Measurements from ENCODE around the gene HMGN1. TPM values are rescaled to one million over a fixed set of nuclear protein-coding genes. Genes with fewer than 3 reads are reported as not detected.

The HMGN1 gene
- total RNA-seq, 1 experiment from 2014 or later, result 293 TPM

DNA sequence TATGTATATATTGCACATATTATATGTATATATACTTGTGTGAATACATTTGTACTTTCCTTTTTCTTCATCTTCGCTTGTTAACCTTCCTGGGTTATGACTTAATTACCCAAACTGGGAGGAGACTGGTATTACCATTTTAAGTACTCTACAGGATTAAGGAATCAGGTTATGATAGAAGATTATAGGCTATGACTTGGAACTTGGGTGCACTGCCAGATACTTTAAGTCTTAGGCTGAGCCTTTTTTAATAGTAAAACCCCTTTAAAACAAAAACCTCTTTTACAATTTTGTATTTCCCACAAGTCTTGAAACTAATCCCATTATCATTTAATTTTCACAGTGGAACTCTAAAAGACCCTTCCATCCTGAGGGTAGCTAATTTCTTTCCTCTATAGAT, 41.4 kb downstream of the HMGN1 start:
- ChIA-PET POLR2A (no interaction called here), CTCF (no interaction called here)
- H3K27me3 ChIP-seq (ENCODE audit: control insufficient read depth, insufficient read depth, low read length), result no peaks in the 10 kb centered on the region
- H3K4me3 ChIP-seq (ENCODE audit: low read depth in 2 of 2, low read length in 2 of 2), result no peak overlapping the region
- H3K36me3 ChIP-seq (ENCODE audit: control insufficient read depth, insufficient read depth, low read length), result peaks cover 8% of the 10 kb centered on the region; the same call in 1 of the 2 replicates
- peaks cover 6% of the 10 kb centered on the region for H3K4me1 ChIP-seq (ENCODE audit: control insufficient read depth, insufficient read depth, low read length)
- no TSS peak for BruUV-seq (replicated peaks)
- DNase-seq (ENCODE audit: low read depth, low spot score) (no peak), ATAC-seq (no peak)
- H3K9me3 ChIP-seq (ENCODE audit: control insufficient read depth, insufficient read depth, low read depth, low read length), result no peaks in the 10 kb centered on the region
- TF ChIP-seq POLR2AphosphoS5 (IDR thresholded peaks at IDR 0.05; ENCODE audit: low read depth, low read length), result no peak
- TF ChIP-seq, protein P1, sequence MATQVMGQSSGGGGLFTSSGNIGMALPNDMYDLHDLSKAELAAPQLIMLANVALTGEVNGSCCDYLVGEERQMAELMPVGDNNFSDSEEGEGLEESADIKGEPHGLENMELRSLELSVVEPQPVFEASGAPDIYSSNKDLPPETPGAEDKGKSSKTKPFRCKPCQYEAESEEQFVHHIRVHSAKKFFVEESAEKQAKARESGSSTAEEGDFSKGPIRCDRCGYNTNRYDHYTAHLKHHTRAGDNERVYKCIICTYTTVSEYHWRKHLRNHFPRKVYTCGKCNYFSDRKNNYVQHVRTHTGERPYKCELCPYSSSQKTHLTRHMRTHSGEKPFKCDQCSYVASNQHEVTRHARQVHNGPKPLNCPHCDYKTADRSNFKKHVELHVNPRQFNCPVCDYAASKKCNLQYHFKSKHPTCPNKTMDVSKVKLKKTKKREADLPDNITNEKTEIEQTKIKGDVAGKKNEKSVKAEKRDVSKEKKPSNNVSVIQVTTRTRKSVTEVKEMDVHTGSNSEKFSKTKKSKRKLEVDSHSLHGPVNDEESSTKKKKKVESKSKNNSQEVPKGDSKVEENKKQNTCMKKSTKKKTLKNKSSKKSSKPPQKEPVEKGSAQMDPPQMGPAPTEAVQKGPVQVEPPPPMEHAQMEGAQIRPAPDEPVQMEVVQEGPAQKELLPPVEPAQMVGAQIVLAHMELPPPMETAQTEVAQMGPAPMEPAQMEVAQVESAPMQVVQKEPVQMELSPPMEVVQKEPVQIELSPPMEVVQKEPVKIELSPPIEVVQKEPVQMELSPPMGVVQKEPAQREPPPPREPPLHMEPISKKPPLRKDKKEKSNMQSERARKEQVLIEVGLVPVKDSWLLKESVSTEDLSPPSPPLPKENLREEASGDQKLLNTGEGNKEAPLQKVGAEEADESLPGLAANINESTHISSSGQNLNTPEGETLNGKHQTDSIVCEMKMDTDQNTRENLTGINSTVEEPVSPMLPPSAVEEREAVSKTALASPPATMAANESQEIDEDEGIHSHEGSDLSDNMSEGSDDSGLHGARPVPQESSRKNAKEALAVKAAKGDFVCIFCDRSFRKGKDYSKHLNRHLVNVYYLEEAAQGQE (IDR thresholded peaks at IDR 0.05; ENCODE audit: insufficient read depth in 1 of 2, low read depth in 2 of 2, low read length in 1 of 2), result no peak
- TF ChIP-seq TCF7L2 (IDR thresholded peaks at IDR 0.05; ENCODE audit: low read depth, low read length), result no peak
- TF ChIP-seq, protein P2, sequence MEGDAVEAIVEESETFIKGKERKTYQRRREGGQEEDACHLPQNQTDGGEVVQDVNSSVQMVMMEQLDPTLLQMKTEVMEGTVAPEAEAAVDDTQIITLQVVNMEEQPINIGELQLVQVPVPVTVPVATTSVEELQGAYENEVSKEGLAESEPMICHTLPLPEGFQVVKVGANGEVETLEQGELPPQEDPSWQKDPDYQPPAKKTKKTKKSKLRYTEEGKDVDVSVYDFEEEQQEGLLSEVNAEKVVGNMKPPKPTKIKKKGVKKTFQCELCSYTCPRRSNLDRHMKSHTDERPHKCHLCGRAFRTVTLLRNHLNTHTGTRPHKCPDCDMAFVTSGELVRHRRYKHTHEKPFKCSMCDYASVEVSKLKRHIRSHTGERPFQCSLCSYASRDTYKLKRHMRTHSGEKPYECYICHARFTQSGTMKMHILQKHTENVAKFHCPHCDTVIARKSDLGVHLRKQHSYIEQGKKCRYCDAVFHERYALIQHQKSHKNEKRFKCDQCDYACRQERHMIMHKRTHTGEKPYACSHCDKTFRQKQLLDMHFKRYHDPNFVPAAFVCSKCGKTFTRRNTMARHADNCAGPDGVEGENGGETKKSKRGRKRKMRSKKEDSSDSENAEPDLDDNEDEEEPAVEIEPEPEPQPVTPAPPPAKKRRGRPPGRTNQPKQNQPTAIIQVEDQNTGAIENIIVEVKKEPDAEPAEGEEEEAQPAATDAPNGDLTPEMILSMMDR (IDR thresholded peaks at IDR 0.05), result no peak
- no peak for TF ChIP-seq SIN3A (IDR thresholded peaks at IDR 0.05; ENCODE audit: borderline replicate concordance, insufficient read depth, low read depth, low read length)
- H3K27ac ChIP-seq (ENCODE audit: low read length), result no peak overlapping the region
- in situ Hi-C loops (cut with HindIII; ENCODE audit: low pct_unique_long_range_greater_than_20kb, low sequenced_read_pairs) (no loop called here), intact Hi-C loops (cut with micrococcal nuclease; ENCODE audit: unreplicated experiment) (no loop called here)

DNA sequence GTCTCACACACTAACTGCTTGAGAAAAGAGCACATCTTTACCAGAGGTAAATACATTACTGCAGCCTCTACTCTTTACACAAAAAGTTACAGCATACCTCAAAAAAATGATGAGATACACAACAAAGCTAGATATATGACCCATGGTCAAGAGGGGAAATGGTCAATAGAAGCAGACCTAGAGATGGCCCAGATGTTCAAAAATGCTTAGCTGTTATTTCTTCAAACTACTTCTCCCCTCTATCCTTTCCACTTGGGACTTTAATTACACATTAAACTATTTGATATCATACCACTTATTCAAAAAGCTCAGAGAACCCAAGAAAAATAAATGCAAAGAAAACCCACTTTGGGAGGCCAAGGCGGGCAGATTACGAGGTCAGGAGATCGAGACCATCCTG, 48.3 kb downstream of the HMGN1 start:
- POLR2A ChIA-PET, result no interaction called here
- peaks cover 5% of the 10 kb centered on the region; the same call in 1 of the 2 replicates for H3K9me3 ChIP-seq (ENCODE audit: control insufficient read depth, insufficient read depth, low read depth, low read length)
- no peak overlapping the region for H3K27ac ChIP-seq (ENCODE audit: low read length)
- H3K4me1 ChIP-seq (ENCODE audit: control insufficient read depth, insufficient read depth, low read length), result no peaks in the 10 kb centered on the region
- no peaks in the 10 kb centered on the region for H3K27me3 ChIP-seq (ENCODE audit: control insufficient read depth, insufficient read depth, low read length)
- H3K36me3 ChIP-seq (ENCODE audit: control insufficient read depth, insufficient read depth, low read length), result peaks cover 8% of the 10 kb centered on the region; the same call in 1 of the 2 replicates
- ATAC-seq (no peak), DNase-seq (ENCODE audit: low read depth, low spot score) (no peak)
- intact Hi-C loops (cut with micrococcal nuclease; ENCODE audit: unreplicated experiment) (no loop called here), in situ Hi-C loops (cut with HindIII; ENCODE audit: low pct_unique_long_range_greater_than_20kb, low sequenced_read_pairs) (no loop called here)
- no peak for TF ChIP-seq SIN3A (IDR thresholded peaks at IDR 0.05; ENCODE audit: borderline replicate concordance, insufficient read depth, low read depth, low read length)
- TF ChIP-seq, protein P2 (IDR thresholded peaks at IDR 0.05), result no peak
- no peak for TF ChIP-seq POLR2AphosphoS5 (IDR thresholded peaks at IDR 0.05; ENCODE audit: low read depth, low read length)
- no peak for TF ChIP-seq TCF7L2 (IDR thresholded peaks at IDR 0.05; ENCODE audit: low read depth, low read length)
- TF ChIP-seq, protein P1 (IDR thresholded peaks at IDR 0.05; ENCODE audit: insufficient read depth in 1 of 2, low read depth in 2 of 2, low read length in 1 of 2), result no peak
- no peak overlapping the region for H3K4me3 ChIP-seq (ENCODE audit: low read depth in 2 of 2, low read length in 2 of 2)
- no TSS peak for BruUV-seq (replicated peaks)
- CTCF ChIA-PET, result no interaction called here

All from Panc1 (cell line).